ENCODE measurements around the gene DCTN1.

DNA sequence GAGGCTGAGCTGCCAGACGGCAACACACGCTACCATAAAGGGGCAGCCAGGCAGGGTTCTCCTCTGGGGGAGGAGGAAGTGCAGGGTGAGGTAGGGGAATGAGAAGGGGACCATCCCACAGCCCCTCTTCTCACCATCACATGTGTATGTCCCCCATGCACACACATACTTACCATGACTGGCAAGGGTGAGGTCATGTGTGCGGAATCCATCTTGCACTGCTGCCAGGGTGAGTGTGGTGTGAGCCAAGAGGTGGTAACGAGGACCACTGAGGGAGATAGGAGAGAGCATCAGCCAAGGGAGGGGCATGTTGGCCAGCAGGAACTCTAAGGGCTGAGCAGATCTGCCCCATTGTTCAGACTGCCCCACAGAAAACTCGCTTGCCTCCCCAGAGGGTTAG, 48.6 kb upstream of the DCTN1 start:
- TF ChIP-seq, protein P1, sequence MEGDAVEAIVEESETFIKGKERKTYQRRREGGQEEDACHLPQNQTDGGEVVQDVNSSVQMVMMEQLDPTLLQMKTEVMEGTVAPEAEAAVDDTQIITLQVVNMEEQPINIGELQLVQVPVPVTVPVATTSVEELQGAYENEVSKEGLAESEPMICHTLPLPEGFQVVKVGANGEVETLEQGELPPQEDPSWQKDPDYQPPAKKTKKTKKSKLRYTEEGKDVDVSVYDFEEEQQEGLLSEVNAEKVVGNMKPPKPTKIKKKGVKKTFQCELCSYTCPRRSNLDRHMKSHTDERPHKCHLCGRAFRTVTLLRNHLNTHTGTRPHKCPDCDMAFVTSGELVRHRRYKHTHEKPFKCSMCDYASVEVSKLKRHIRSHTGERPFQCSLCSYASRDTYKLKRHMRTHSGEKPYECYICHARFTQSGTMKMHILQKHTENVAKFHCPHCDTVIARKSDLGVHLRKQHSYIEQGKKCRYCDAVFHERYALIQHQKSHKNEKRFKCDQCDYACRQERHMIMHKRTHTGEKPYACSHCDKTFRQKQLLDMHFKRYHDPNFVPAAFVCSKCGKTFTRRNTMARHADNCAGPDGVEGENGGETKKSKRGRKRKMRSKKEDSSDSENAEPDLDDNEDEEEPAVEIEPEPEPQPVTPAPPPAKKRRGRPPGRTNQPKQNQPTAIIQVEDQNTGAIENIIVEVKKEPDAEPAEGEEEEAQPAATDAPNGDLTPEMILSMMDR (conservative IDR thresholded peaks at IDR 0.05; ENCODE audit: low read depth, low read length) = no peak
- TF ChIP-seq EZH2 (IDR thresholded peaks at IDR 0.05; ENCODE audit: borderline replicate concordance, low read depth, low read length, poor library complexity, severe bottlenecking) = no peak
